WTC11 (cell line): Measurements from ENCODE around the gene CRIP2. TPM values are rescaled to one million over a fixed set of nuclear protein-coding genes. Genes with fewer than 3 reads are reported as not detected.

Source experiments
- ATAC-seq: fragments of 200-7000 bp; cut with Tn5 transposase; 2 replicates; pipeline ENCODE4 v1.10.0; 2021; ENCODE audit warnings: mild to moderate bottlenecking, moderate library complexity
- CTCF ChIA-PET: fragments of 300-600 bp; sonication (Branson Sonifier 250); formaldehyde crosslinking; loops from one replicate; lab custom pipeline; 2021; ENCODE audit warnings: antibody characterized with exemption; lab: Charles Lee
- POLR2A ChIA-PET: fragments of 350-600 bp; sonication (Branson Sonifier 250); formaldehyde crosslinking; loops from one replicate; lab custom pipeline; 2021; ENCODE audit warnings: antibody characterized with exemption; lab: Charles Lee
- DNase-seq: peaks from one replicate; pipeline ENCODE4 v3.0.0; 2021; ENCODE audit warnings: low spot score
- H3K27ac Mint-ChIP-seq: 2 replicates; pipeline ENCODE4 v1.8.0; 2021; ENCODE audit warnings: mixed read lengths
- H3K27me3 Mint-ChIP-seq: 2 replicates; pipeline ENCODE4 v1.8.0; 2021; ENCODE audit warnings: low read depth, mild to moderate bottlenecking, moderate library complexity, mixed read lengths
- H3K36me3 Mint-ChIP-seq: 2 replicates; pipeline ENCODE4 v1.8.0; 2021; ENCODE audit warnings: mixed read lengths
- H3K4me1 Mint-ChIP-seq: 2 replicates; pipeline ENCODE4 v1.8.0; 2022; ENCODE audit warnings: mixed read lengths
- H3K4me3 Mint-ChIP-seq: 2 replicates; pipeline ENCODE4 v1.8.0; 2021; ENCODE audit warnings: mild to moderate bottlenecking, moderate library complexity, mixed read lengths
- H3K9me3 Mint-ChIP-seq: 2 replicates; pipeline ENCODE4 v1.8.0; 2021; ENCODE audit warnings: mixed read lengths
- ESRRA ChIP-seq: sonication (generic); formaldehyde crosslinking; IDR thresholded peaks from 2 replicates; pipeline ENCODE4 v1.8.1; 2022; ENCODE audit warnings: mild to moderate bottlenecking, missing genetic modification reagents, borderline replicate concordance
- FOXP1 ChIP-seq: sonication (generic); formaldehyde crosslinking; IDR thresholded peaks from 2 replicates; pipeline ENCODE4 v1.8.0; 2022; ENCODE audit warnings: missing genetic modification reagents, mild to moderate bottlenecking, moderate library complexity, borderline replicate concordance
- IRF2 ChIP-seq: sonication (generic); formaldehyde crosslinking; IDR thresholded peaks from 2 replicates; pipeline ENCODE4 v1.8.0; 2022; ENCODE audit warnings: low read depth, missing genetic modification reagents, borderline replicate concordance
- NFATC4 ChIP-seq: fragments of 250-450 bp; sonication (Bioruptor Pico); IDR thresholded peaks from 2 replicates; pipeline ENCODE4 v1.9.0; 2021; ENCODE audit warnings: mild to moderate bottlenecking
- NR1H2 ChIP-seq: sonication (generic); formaldehyde crosslinking; IDR thresholded peaks from 2 replicates; pipeline ENCODE4 v1.9.0; 2021; ENCODE audit warnings: mild to moderate bottlenecking, moderate library complexity, missing genetic modification reagents
- NR2C2 ChIP-seq: sonication (generic); formaldehyde crosslinking; IDR thresholded peaks from 2 replicates; pipeline ENCODE4 v1.8.0; 2022; ENCODE audit warnings: mild to moderate bottlenecking, missing genetic modification reagents
- TCF7 ChIP-seq: sonication (generic); formaldehyde crosslinking; IDR thresholded peaks from 2 replicates; pipeline ENCODE4 v1.8.0; 2022; ENCODE audit warnings: mild to moderate bottlenecking, low read depth, missing genetic modification reagents, moderate library complexity
- TP53 ChIP-seq: sonication (generic); formaldehyde crosslinking; IDR thresholded peaks from 2 replicates; pipeline ENCODE4 v1.8.1; 2023; ENCODE audit warnings: mild to moderate bottlenecking, missing genetic modification reagents
- ZNF121 ChIP-seq: sonication (generic); formaldehyde crosslinking; IDR thresholded peaks from 2 replicates; pipeline ENCODE4 v1.8.0; 2023; ENCODE audit warnings: missing genetic modification reagents
- ZNF219 ChIP-seq: sonication (generic); formaldehyde crosslinking; IDR thresholded peaks from 2 replicates; pipeline ENCODE4 v1.8.0; 2023; ENCODE audit warnings: missing genetic modification reagents, mild to moderate bottlenecking, borderline replicate concordance
- total RNA-seq: library from RNA; stranded (reverse); gene quantifications from 3 replicates; pipeline ENCODE4 v1.2.3, GENCODE V29; 2021
- TF ChIP-seq, protein P1 (sequence below): sonication (generic); formaldehyde crosslinking; IDR thresholded peaks from 2 replicates; pipeline ENCODE4 v1.8.1; 2022; ENCODE audit warnings: low read depth, mild to moderate bottlenecking, moderate library complexity, missing genetic modification reagents, borderline replicate concordance
- TF ChIP-seq, protein P2 (sequence below): sonication (generic); formaldehyde crosslinking; IDR thresholded peaks from 2 replicates; pipeline ENCODE4 v1.8.1; 2023; ENCODE audit warnings: mild to moderate bottlenecking, moderate library complexity, missing genetic modification reagents
- TF ChIP-seq, protein P3 (sequence below): sonication (generic); formaldehyde crosslinking; IDR thresholded peaks from 2 replicates; pipeline ENCODE4 v1.8.1; 2022; ENCODE audit warnings: mild to moderate bottlenecking, moderate library complexity, missing genetic modification reagents
- TF ChIP-seq, protein P4 (sequence below): sonication (generic); formaldehyde crosslinking; IDR thresholded peaks from 2 replicates; pipeline ENCODE4 v1.8.1; 2022; ENCODE audit warnings: mild to moderate bottlenecking, missing genetic modification reagents, moderate library complexity, borderline replicate concordance

Gene CRIP2
- total RNA-seq, 1 experiment from 2014 or later, result 5.4 TPM

GRCh38 chr14:105469456-105470349 lies 4.9 kb upstream of the CRIP2 start (continued):
- TF ChIP-seq, protein P1, sequence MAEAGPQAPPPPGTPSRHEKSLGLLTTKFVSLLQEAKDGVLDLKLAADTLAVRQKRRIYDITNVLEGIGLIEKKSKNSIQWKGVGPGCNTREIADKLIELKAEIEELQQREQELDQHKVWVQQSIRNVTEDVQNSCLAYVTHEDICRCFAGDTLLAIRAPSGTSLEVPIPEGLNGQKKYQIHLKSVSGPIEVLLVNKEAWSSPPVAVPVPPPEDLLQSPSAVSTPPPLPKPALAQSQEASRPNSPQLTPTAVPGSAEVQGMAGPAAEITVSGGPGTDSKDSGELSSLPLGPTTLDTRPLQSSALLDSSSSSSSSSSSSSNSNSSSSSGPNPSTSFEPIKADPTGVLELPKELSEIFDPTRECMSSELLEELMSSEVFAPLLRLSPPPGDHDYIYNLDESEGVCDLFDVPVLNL (CRISPR knock-in tag), result no peak
- TF ChIP-seq NFATC4 (CRISPR knock-in tag), result no peak
- TF ChIP-seq, protein P2, sequence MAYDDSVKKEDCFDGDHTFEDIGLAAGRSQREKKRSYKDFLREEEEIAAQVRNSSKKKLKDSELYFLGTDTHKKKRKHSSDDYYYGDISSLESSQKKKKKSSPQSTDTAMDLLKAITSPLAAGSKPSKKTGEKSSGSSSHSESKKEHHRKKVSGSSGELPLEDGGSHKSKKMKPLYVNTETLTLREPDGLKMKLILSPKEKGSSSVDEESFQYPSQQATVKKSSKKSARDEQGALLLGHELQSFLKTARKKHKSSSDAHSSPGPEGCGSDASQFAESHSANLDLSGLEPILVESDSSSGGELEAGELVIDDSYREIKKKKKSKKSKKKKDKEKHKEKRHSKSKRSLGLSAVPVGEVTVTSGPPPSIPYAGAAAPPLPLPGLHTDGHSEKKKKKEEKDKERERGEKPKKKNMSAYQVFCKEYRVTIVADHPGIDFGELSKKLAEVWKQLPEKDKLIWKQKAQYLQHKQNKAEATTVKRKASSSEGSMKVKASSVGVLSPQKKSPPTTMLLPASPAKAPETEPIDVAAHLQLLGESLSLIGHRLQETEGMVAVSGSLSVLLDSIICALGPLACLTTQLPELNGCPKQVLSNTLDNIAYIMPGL, result no peak
- no peak for TF ChIP-seq NR2C2 (CRISPR knock-in tag)
- TF ChIP-seq TP53 (CRISPR knock-in tag), result no peak
- no peak for TF ChIP-seq NR1H2 (CRISPR knock-in tag)
- TF ChIP-seq ZNF121 (CRISPR knock-in tag), result no peak
- TF ChIP-seq, protein P3, sequence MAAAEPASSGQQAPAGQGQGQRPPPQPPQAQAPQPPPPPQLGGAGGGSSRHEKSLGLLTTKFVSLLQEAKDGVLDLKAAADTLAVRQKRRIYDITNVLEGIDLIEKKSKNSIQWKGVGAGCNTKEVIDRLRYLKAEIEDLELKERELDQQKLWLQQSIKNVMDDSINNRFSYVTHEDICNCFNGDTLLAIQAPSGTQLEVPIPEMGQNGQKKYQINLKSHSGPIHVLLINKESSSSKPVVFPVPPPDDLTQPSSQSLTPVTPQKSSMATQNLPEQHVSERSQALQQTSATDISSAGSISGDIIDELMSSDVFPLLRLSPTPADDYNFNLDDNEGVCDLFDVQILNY (CRISPR knock-in tag), result no peak
- no peak for TF ChIP-seq ZNF219 (CRISPR knock-in tag)
- no peak for TF ChIP-seq TCF7 (CRISPR knock-in tag)
- no peak for TF ChIP-seq ESRRA (CRISPR knock-in tag)

DNA sequence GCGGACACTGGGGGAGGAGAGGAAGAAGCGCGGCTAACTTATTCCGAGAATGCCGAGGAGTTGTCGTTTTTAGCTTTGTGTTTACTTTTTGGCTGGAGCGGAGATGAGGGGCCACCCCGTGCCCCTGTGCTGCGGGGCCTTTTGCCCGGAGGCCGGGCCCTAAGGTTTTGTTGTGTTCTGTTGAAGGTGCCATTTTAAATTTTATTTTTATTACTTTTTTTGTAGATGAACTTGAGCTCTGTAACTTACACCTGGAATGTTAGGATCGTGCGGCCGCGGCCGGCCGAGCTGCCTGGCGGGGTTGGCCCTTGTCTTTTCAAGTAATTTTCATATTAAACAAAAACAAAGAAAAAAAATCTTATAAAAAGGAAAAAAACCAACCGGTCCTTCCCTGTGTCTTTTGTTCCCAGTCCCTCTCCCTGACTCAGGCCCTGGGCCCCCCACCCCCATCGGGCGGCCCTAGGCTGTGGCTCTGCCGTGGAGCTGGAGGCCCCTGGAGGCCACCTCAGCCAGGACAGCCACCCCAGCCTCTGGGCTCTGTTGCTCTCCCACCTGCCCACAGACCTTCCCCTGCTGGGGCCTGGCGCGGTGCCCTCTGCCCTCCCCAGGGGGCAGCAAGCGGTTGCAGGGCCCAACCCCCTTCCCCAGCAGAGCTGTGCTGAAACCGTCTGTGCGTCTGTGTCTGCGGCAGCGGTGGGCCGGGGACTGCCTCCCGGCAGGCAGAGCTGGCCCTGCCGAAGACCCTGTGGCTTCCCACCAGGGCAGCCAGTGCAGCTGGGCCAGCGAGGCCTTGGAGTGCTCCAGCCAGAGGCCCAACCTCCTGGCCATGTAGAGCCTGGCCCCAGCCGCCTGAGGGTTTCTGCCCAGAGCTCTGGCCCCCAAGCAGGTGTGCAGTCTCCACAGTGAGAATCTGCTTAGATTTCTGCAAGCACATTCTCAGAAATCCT lies 4.0 kb upstream of the CRIP2 start:
- no peaks in the 10 kb centered on the region for H3K36me3 Mint-ChIP-seq
- CTCF ChIA-PET, result interaction anchor here (0.5 to 7.2 kb wide), 18 partner anchors 8 to 376 kb away, joined by 3 to 116 read pairs (median 7); partner anchors contain the start of genes CRIP1 and TEDC1
- no peaks in the 10 kb centered on the region for H3K9me3 Mint-ChIP-seq
- POLR2A ChIA-PET, result interaction anchor here (0.8 kb wide), 1 partner anchor 11 kb away, joined by 3 read pairs; no protein-coding TSS in a partner anchor
- H3K27ac Mint-ChIP-seq, result no peak overlapping the region
- ATAC-seq (no peak), DNase-seq (no peak)
- TF ChIP-seq FOXP1 (CRISPR knock-in tag) (peak; percentile 42; the same call in 1 of the 2 replicates), IRF2 (CRISPR knock-in tag) (no peak)
- TF ChIP-seq, protein P2, result no peak
- TF ChIP-seq, protein P4, sequence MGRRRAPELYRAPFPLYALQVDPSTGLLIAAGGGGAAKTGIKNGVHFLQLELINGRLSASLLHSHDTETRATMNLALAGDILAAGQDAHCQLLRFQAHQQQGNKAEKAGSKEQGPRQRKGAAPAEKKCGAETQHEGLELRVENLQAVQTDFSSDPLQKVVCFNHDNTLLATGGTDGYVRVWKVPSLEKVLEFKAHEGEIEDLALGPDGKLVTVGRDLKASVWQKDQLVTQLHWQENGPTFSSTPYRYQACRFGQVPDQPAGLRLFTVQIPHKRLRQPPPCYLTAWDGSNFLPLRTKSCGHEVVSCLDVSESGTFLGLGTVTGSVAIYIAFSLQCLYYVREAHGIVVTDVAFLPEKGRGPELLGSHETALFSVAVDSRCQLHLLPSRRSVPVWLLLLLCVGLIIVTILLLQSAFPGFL (CRISPR knock-in tag), result no peak
- H3K4me3 Mint-ChIP-seq, result no peak overlapping the region
- no peaks in the 10 kb centered on the region for H3K4me1 Mint-ChIP-seq
- H3K27me3 Mint-ChIP-seq, result peaks cover 5% of the 10 kb centered on the region
